Activated T-helper 1 cell treated with anti-CD3 and anti-CD28 coated beads, Interleukin-12 subunit alpha, Interleukin-12 subunit beta, Interleukin-2, Interleukin-4 antibody, amounts not matched to agents 30 ng/mL and 10 ng/mL and 1 ng/mL, durations not matched to agents 14 hours and 24 hours and 36 hours (primary cell): Measurements from ENCODE around the gene POLRMT. TPM values are rescaled to one million over a fixed set of nuclear protein-coding genes. Genes with fewer than 3 reads are reported as not detected.
"Not testable (repeated sequence)": the region's sequence is repeated elsewhere in the genome, so short reads cannot be mapped to it uniquely, and the experiment has no call there.

Source experiments
- DNase-seq: peaks from one replicate; pipeline ENCODE4 v3.0.0; 2021; ENCODE audit warnings: low spot score
- H3K27ac Mint-ChIP-seq: one replicate; pipeline ENCODE4 v1.8.0; 2021; ENCODE audit warnings: mild to moderate bottlenecking, mixed read lengths
- H3K27me3 Mint-ChIP-seq: one replicate; pipeline ENCODE4 v1.8.0; 2022; ENCODE audit warnings: mild to moderate bottlenecking, moderate library complexity, mixed read lengths; ENCODE audit not compliant: insufficient read depth
- H3K36me3 Mint-ChIP-seq: one replicate; pipeline ENCODE4 v1.8.0; 2021; ENCODE audit warnings: low read depth, mixed read lengths
- H3K4me1 Mint-ChIP-seq: one replicate; pipeline ENCODE4 v1.8.0; 2021; ENCODE audit warnings: low read depth, mixed read lengths
- H3K4me3 Mint-ChIP-seq: one replicate; pipeline ENCODE4 v1.8.0; 2021; ENCODE audit warnings: mild to moderate bottlenecking, moderate library complexity, mixed read lengths
- H3K9me3 Mint-ChIP-seq: one replicate; pipeline ENCODE4 v1.8.0; 2021; ENCODE audit warnings: mixed read lengths
- intact Hi-C: fragments of 100-400 bp; cut with micrococcal nuclease; formaldehyde crosslinking; loops from one replicate; pipeline ENCODE4 v1.15.1; 2024
- total RNA-seq: library from RNA; stranded (reverse); gene quantifications from 2 replicates; pipeline ENCODE4 v1.2.3, GENCODE V29; 2022

Gene POLRMT
- total RNA-seq, 1 donor from 2014 or later = 104 TPM

- intact Hi-C loops = no loop called here
These were observed 39.8 kb downstream of the POLRMT start for GRCh38 chr19:593505-593904.

GRCh38 chr19:593055-593454 lies 40.3 kb downstream of the POLRMT start:
- Mint-ChIP-seq H3K9me3 (no peaks in the 10 kb centered on the region), H3K4me1 (no peaks in the 10 kb centered on the region), H3K27ac (no peak overlapping the region), H3K27me3 (peaks cover 15% of the 10 kb centered on the region), H3K4me3 (no peak overlapping the region), H3K36me3 (no peaks in the 10 kb centered on the region)
- DNase-seq = no peak
- intact Hi-C loops = no loop called here

More at GRCh38 chr19:593505-593904, 39.8 kb downstream of the POLRMT start:
- no peak overlapping the region for H3K27ac Mint-ChIP-seq
- no peaks in the 10 kb centered on the region for H3K4me1 Mint-ChIP-seq
- no peaks in the 10 kb centered on the region for H3K36me3 Mint-ChIP-seq
- peaks cover 15% of the 10 kb centered on the region for H3K27me3 Mint-ChIP-seq
- no peaks in the 10 kb centered on the region for H3K9me3 Mint-ChIP-seq
- H3K4me3 Mint-ChIP-seq = peak overlapping the region; percentile 7
- no peak for DNase-seq

- intact Hi-C loops = no loop called here
These were observed 41.2 kb downstream of the POLRMT start for GRCh38 chr19:592101-592500.

GRCh38 chr19:591099-591958 lies 42.0 kb downstream of the POLRMT start:
- Mint-ChIP-seq H3K27ac (no peak overlapping the region), H3K4me3 (peak overlapping the region; percentile 37), H3K4me1 (no peaks in the 10 kb centered on the region), H3K27me3 (peaks cover 18% of the 10 kb centered on the region), H3K36me3 (no peaks in the 10 kb centered on the region), H3K9me3 (no peaks in the 10 kb centered on the region)
- intact Hi-C loops = no loop called here
- DNase-seq = no peak

More at GRCh38 chr19:592101-592500, 41.2 kb downstream of the POLRMT start:
- no peaks in the 10 kb centered on the region for H3K36me3 Mint-ChIP-seq
- H3K4me1 Mint-ChIP-seq = no peaks in the 10 kb centered on the region
- H3K4me3 Mint-ChIP-seq = no peak overlapping the region
- peaks cover 17% of the 10 kb centered on the region for H3K27me3 Mint-ChIP-seq
- no peaks in the 10 kb centered on the region for H3K9me3 Mint-ChIP-seq
- DNase-seq = no peak
- no peak overlapping the region for H3K27ac Mint-ChIP-seq

- Mint-ChIP-seq H3K27me3 (peaks cover 19% of the 10 kb centered on the region), H3K36me3 (no peaks in the 10 kb centered on the region), H3K4me3 (no peak overlapping the region), H3K4me1 (no peaks in the 10 kb centered on the region), H3K27ac (no peak overlapping the region), H3K9me3 (no peaks in the 10 kb centered on the region)
- no peak for DNase-seq
- intact Hi-C loops = no loop called here
These were observed 42.6 kb downstream of the POLRMT start for GRCh38 chr19:590750-591098.

- Mint-ChIP-seq H3K4me3 (peak overlapping the region; percentile 26), H3K27ac (no peak overlapping the region), H3K9me3 (no peaks in the 10 kb centered on the region), H3K4me1 (no peaks in the 10 kb centered on the region), H3K27me3 (peaks cover 19% of the 10 kb centered on the region), H3K36me3 (no peaks in the 10 kb centered on the region)
- intact Hi-C loops = no loop called here
- no peak for DNase-seq
These were observed 43.0 kb downstream of the POLRMT start for GRCh38 chr19:590396-590745.

- Mint-ChIP-seq H3K36me3 (no peaks in the 10 kb centered on the region), H3K27ac (no peak within 1 kb of the TSS), H3K4me3 (peak within 1 kb of the TSS; percentile 51), H3K4me1 (no peaks in the 10 kb centered on the region), H3K9me3 (no peaks in the 10 kb centered on the region), H3K27me3 (peaks cover 19% of the 10 kb centered on the region)
- DNase-seq = no peak
- intact Hi-C loops = loop anchor here (5.0 kb wide), 2 partner anchors 42 to 142 kb away; partner anchors contain the start of gene POLRMT
These were observed 43.5 kb downstream of the POLRMT start, which contains the start of gene HCN2 for GRCh38 chr19:589693-590395. Gene HCN2 (plus strand): TSS chr19:589881. CDS start chr19:589946, 65 bp downstream.

GRCh38 chr19:588741-589692 lies 44.3 kb downstream of the POLRMT start:
- Mint-ChIP-seq H3K4me1 (no peaks in the 10 kb centered on the region), H3K9me3 (no peaks in the 10 kb centered on the region), H3K36me3 (no peaks in the 10 kb centered on the region), H3K27ac (no peak overlapping the region), H3K4me3 (peak overlapping the region; percentile 51), H3K27me3 (peaks cover 19% of the 10 kb centered on the region)
- DNase-seq = no peak
- intact Hi-C loops = loop anchor here (5.0 kb wide), 2 partner anchors 43 to 143 kb away; partner anchors contain the start of gene POLRMT

GRCh38 chr19:588093-588740 lies 45.1 kb downstream of the POLRMT start:
- H3K4me1 Mint-ChIP-seq = no peaks in the 10 kb centered on the region
- no peak overlapping the region for H3K27ac Mint-ChIP-seq
- intact Hi-C loops = loop anchor here (5.0 kb wide), 2 partner anchors 44 to 144 kb away; partner anchors contain the start of gene POLRMT
- peak; percentile 38 for DNase-seq
- H3K4me3 Mint-ChIP-seq = no peak overlapping the region
- no peaks in the 10 kb centered on the region for H3K9me3 Mint-ChIP-seq
- H3K36me3 Mint-ChIP-seq = peaks cover 2% of the 10 kb centered on the region
- peaks cover 15% of the 10 kb centered on the region for H3K27me3 Mint-ChIP-seq

- H3K4me3 Mint-ChIP-seq = no peak overlapping the region
- intact Hi-C loops = loop anchor here (5.0 kb wide), 2 partner anchors 47 to 147 kb away; partner anchors contain the start of gene POLRMT
These were observed 47.7 kb downstream of the POLRMT start for GRCh38 chr19:585551-586110.

GRCh38 chr19:585146-585545 lies 48.2 kb downstream of the POLRMT start:
- not testable (repeated sequence) for DNase-seq, H3K4me1 Mint-ChIP-seq, H3K27ac Mint-ChIP-seq, H3K36me3 Mint-ChIP-seq, H3K9me3 Mint-ChIP-seq, H3K27me3 Mint-ChIP-seq, H3K4me3 Mint-ChIP-seq
- intact Hi-C loops = loop anchor here (5.0 kb wide), 2 partner anchors 47 to 147 kb away; partner anchors contain the start of gene POLRMT

More at GRCh38 chr19:585551-586110, 47.7 kb downstream of the POLRMT start:
- no peaks in the 10 kb centered on the region for H3K9me3 Mint-ChIP-seq
- peaks cover 10% of the 10 kb centered on the region for H3K27me3 Mint-ChIP-seq
- no peaks in the 10 kb centered on the region for H3K4me1 Mint-ChIP-seq
- DNase-seq = no peak
- peaks cover 2% of the 10 kb centered on the region for H3K36me3 Mint-ChIP-seq
- no peak overlapping the region for H3K27ac Mint-ChIP-seq
